H9 (cell line): ENCODE measurements around the gene TMEM116. TPM values are rescaled to one million over a fixed set of nuclear protein-coding genes. Genes with fewer than 3 reads are reported as not detected.
"Not testable (repeated sequence)": the region's sequence is repeated elsewhere in the genome, so short reads cannot be mapped to it uniquely, and the experiment has no call there.

ENCODE experiments used
- DNase-seq: peaks from one replicate; pipeline ENCODE4 v3.0.0-alpha.2; 2017
- H2AFZ ChIP-seq: one replicate; pipeline ENCODE4 v1.6.1; 2013; ENCODE audit warnings: mild to moderate bottlenecking, low read length, control low read depth, moderate library complexity
- H2AK5ac ChIP-seq: 2 replicates; pipeline ENCODE4 v1.6.1; 2013; ENCODE audit warnings: low read length, control low read depth, mixed read lengths; ENCODE audit not compliant: insufficient read length
- H2BK120ac ChIP-seq: one replicate; pipeline ENCODE4 v1.6.1; 2013; ENCODE audit warnings: low read depth, mild to moderate bottlenecking, low read length, control low read depth, inconsistent platforms; ENCODE audit not compliant: poor library complexity, severe bottlenecking
- H2BK12ac ChIP-seq: 2 replicates; pipeline ENCODE4 v1.6.1; 2013; ENCODE audit warnings: low read length, control low read depth, mixed read lengths, low read depth; ENCODE audit not compliant: insufficient read length
- H2BK15ac ChIP-seq: 2 replicates; pipeline ENCODE4 v1.6.1; 2013; ENCODE audit warnings: low read depth, low read length, control low read depth
- H2BK20ac ChIP-seq: one replicate; pipeline ENCODE4 v1.6.1; 2013; ENCODE audit warnings: low read depth, mild to moderate bottlenecking, low read length, control low read depth, inconsistent platforms; ENCODE audit not compliant: poor library complexity, severe bottlenecking
- H2BK5ac ChIP-seq: 2 replicates; pipeline ENCODE4 v1.6.1; 2013; ENCODE audit warnings: low read length, control low read depth, mixed read lengths; ENCODE audit not compliant: insufficient read length
- H3K14ac ChIP-seq: 2 replicates; pipeline ENCODE4 v1.6.1; 2013; ENCODE audit warnings: low read length, control low read depth; ENCODE audit not compliant: insufficient read depth
- H3K18ac ChIP-seq: 2 replicates; pipeline ENCODE4 v1.6.1; 2013; ENCODE audit warnings: low read depth, mild to moderate bottlenecking, mixed read lengths, low read length, control low read depth; ENCODE audit not compliant: insufficient read length
- H3K23ac ChIP-seq: 2 replicates; pipeline ENCODE4 v1.6.1; 2013; ENCODE audit warnings: low read length, control low read depth, mixed read lengths, low read depth; ENCODE audit not compliant: insufficient read length
- H3K23me2 ChIP-seq: 2 replicates; pipeline ENCODE4 v1.6.1; 2013; ENCODE audit warnings: low read depth, mild to moderate bottlenecking, mixed read lengths, low read length, control low read depth; ENCODE audit not compliant: insufficient read length, poor library complexity, severe bottlenecking
- H3K27ac ChIP-seq: 2 replicates; pipeline ENCODE4 v1.5.1; 2013; ENCODE audit warnings: low read length, control low read depth, mixed read lengths, low read depth; ENCODE audit not compliant: insufficient read length
- H3K27me3 ChIP-seq: 2 replicates; pipeline ENCODE4 v1.6.1; 2013; ENCODE audit warnings: low read length, control low read depth, inconsistent platforms; ENCODE audit not compliant: insufficient read depth
- H3K4ac ChIP-seq: 2 replicates; pipeline ENCODE4 v1.6.1; 2013; ENCODE audit warnings: low read depth, mild to moderate bottlenecking, control low read depth, inconsistent platforms, low read length, moderate library complexity
- H3K4me1 ChIP-seq: 2 replicates; pipeline ENCODE4 v1.6.1; 2013; ENCODE audit warnings: low read length, control low read depth, inconsistent platforms; ENCODE audit not compliant: insufficient read depth
- H3K4me2 ChIP-seq: 2 replicates; pipeline ENCODE4 v1.6.1; 2013; ENCODE audit warnings: low read length, control low read depth, mixed read lengths; ENCODE audit not compliant: insufficient read length, insufficient read depth
- H3K56ac ChIP-seq: 2 replicates; pipeline ENCODE4 v1.6.1; 2013; ENCODE audit warnings: low read depth, mild to moderate bottlenecking, mixed read lengths, low read length, control low read depth; ENCODE audit not compliant: insufficient read length
- H3K79me1 ChIP-seq: 2 replicates; pipeline ENCODE4 v1.6.1; 2013; ENCODE audit warnings: low read depth, mild to moderate bottlenecking, moderate library complexity, low read length, control low read depth, inconsistent platforms; ENCODE audit not compliant: insufficient read depth, poor library complexity, severe bottlenecking
- H3K79me2 ChIP-seq: 2 replicates; pipeline ENCODE4 v1.6.1; 2013; ENCODE audit warnings: low read length, control low read depth, inconsistent platforms; ENCODE audit not compliant: insufficient read depth
- H3K9ac ChIP-seq: 2 replicates; pipeline ENCODE4 v1.6.1; 2013; ENCODE audit warnings: low read length, control low read depth, mixed read lengths; ENCODE audit not compliant: insufficient read length; ENCODE audit errors: extremely low read depth
- H3K9me3 ChIP-seq: one replicate; pipeline ENCODE4 v1.6.1; 2013; ENCODE audit warnings: low read depth, low read length, inconsistent platforms; ENCODE audit not compliant: control insufficient read depth
- H3T11ph ChIP-seq: one replicate; pipeline ENCODE4 v1.6.1; 2013; ENCODE audit warnings: mild to moderate bottlenecking, low read length, control low read depth, inconsistent platforms
- H4K20me1 ChIP-seq: one replicate; pipeline ENCODE4 v1.6.1; 2013; ENCODE audit not compliant: control insufficient read depth, insufficient read length, insufficient read depth
- H4K5ac ChIP-seq: 2 replicates; pipeline ENCODE4 v1.6.1; 2013; ENCODE audit warnings: low read depth, mild to moderate bottlenecking, mixed read lengths, low read length, control low read depth; ENCODE audit not compliant: insufficient read length
- H4K8ac ChIP-seq: replicated peaks from 2 replicates; pipeline ENCODE4 v1.6.1; 2013; ENCODE audit warnings: low read length, control low read depth, mixed read lengths, low read depth; ENCODE audit not compliant: insufficient read length
- H4K91ac ChIP-seq: 2 replicates; pipeline ENCODE4 v1.6.1; 2013; ENCODE audit warnings: low read depth, mild to moderate bottlenecking, moderate library complexity, mixed read lengths, low read length, control low read depth; ENCODE audit not compliant: insufficient read length
- H3K27ac Mint-ChIP-seq, 3 experiments: 2 replicates in 2 of 3; 3 replicates in 1 of 3; pipeline ENCODE4 v1.8.0; 2020 to 2021; ENCODE audit warnings: mixed read lengths in 3 of 3, mild to moderate bottlenecking in 1 of 3, moderate library complexity in 1 of 3
- H3K27me3 Mint-ChIP-seq: 2 replicates; pipeline ENCODE4 v1.8.0; 2021; ENCODE audit warnings: low read depth, mild to moderate bottlenecking, moderate library complexity, mixed read lengths
- H3K36me3 Mint-ChIP-seq, 3 experiments: 2 replicates in 2 of 3; 3 replicates in 1 of 3; pipeline ENCODE4 v1.8.0; 2020 to 2021; ENCODE audit warnings: low read depth in 3 of 3, mixed read lengths in 3 of 3; ENCODE audit not compliant: insufficient read depth in 1 of 3
- H3K4me1 Mint-ChIP-seq, 2 experiments: 2 replicates each; pipeline ENCODE4 v1.8.0; 2020; ENCODE audit warnings: mixed read lengths in 2 of 2
- H3K4me3 Mint-ChIP-seq, 2 experiments: 2 replicates in 1 of 2; 3 replicates in 1 of 2; pipeline ENCODE4 v1.8.0; 2020 to 2021; ENCODE audit warnings: mild to moderate bottlenecking in 2 of 2, mixed read lengths in 2 of 2, moderate library complexity in 1 of 2
- H3K9me3 Mint-ChIP-seq, 2 experiments: 2 replicates in 1 of 2; 3 replicates in 1 of 2; pipeline ENCODE4 v1.8.0; 2020; ENCODE audit warnings: mild to moderate bottlenecking in 2 of 2, mixed read lengths in 2 of 2, moderate library complexity in 1 of 2
- WGBS: extraction: QIAGEN DNeasy Blood & Tissue Kit; methylation state at CpG from one replicate; pipeline ENCODE4 v1.1.7; 2013; ENCODE audit warnings: missing lambda C conversion rate, low lambda C conversion rate, mixed read lengths; ENCODE audit not compliant: insufficient read length; ENCODE audit errors: extremely low coverage; 5-methylcytosine and 5-hydroxymethylcytosine counted together
- total RNA-seq: library from RNA; stranded (reverse); gene quantifications from 2 replicates; pipeline ENCODE4 v1.2.1, GENCODE V29; 2021

TMEM116 gene
- total RNA-seq, 1 experiment from 2014 or later = 10.8 TPM

DNA sequence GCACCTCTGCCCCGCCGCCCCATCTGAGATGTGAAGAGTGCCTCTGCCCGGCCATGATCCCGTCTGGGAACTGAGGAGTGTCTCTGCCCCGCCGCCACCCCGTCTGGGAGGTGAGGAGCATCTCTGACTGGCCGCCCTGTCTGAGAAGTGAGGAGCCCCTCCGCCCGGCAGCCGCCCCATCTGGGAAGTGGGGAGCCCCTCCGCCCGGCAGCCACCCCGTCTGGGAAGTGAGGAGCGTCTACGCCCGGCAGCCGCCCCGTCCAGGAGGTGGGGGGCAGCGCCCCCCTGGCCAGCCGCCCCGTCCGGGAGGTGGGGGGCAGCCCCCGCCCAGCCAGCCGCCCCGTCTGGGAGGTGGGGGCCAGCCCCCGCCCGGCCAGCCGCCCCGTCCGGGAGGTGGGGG, 55.7 kb downstream of the TMEM116 start:
- H4K91ac ChIP-seq, H3K56ac ChIP-seq, H3K23ac ChIP-seq, H3K4me3 Mint-ChIP-seq, H3K4me2 ChIP-seq, H3K4me1 Mint-ChIP-seq, H2AFZ ChIP-seq, H3K27me3 ChIP-seq, H2AK5ac ChIP-seq, H3K14ac ChIP-seq, H3K4ac ChIP-seq, H3K27ac ChIP-seq, DNase-seq, H2BK120ac ChIP-seq, H3K4me1 ChIP-seq, H3K27ac Mint-ChIP-seq, H3K23me2 ChIP-seq, H3K18ac ChIP-seq, H4K8ac ChIP-seq, H3K9ac ChIP-seq, H3K27me3 Mint-ChIP-seq, H4K5ac ChIP-seq, H3T11ph ChIP-seq, H4K20me1 ChIP-seq, H2BK15ac ChIP-seq, H2BK20ac ChIP-seq, H2BK5ac ChIP-seq, H2BK12ac ChIP-seq, H3K79me1 ChIP-seq, H3K79me2 ChIP-seq: not testable (repeated sequence)
- H3K36me3 Mint-ChIP-seq = peaks cover 28 to 46% (median 44%) of the 10 kb centered on the region in 3 experiments
- H3K9me3 Mint-ChIP-seq = peaks cover 43 to 46% of the 10 kb centered on the region in 2 experiments
- H3K9me3 ChIP-seq = peaks cover 11% of the 10 kb centered on the region
- no CpG with 5 or more reads among the region's 31 CpGs for WGBS
